Dendritic cell treated with granulocyte-macrophage colony-stimulating factor and Interleukin-4, amounts not matched to agents 40 ng/mL and 50 ng/mL, for 4 days (primary cell): ENCODE results near the gene RASSF1.

ENCODE experiments used
- H3K27ac Mint-ChIP-seq: one replicate; pipeline ENCODE4 v1.8.0; 2022; ENCODE audit warnings: mild to moderate bottlenecking, mixed read lengths
- H3K27me3 Mint-ChIP-seq: one replicate; pipeline ENCODE4 v1.8.0; 2022; ENCODE audit warnings: mild to moderate bottlenecking, mixed read lengths
- H3K36me3 Mint-ChIP-seq: one replicate; pipeline ENCODE4 v1.8.0; 2022; ENCODE audit warnings: low read depth, mixed read lengths
- H3K4me1 Mint-ChIP-seq: one replicate; pipeline ENCODE4 v1.8.0; 2022; ENCODE audit warnings: low read depth, mixed read lengths
- H3K4me3 Mint-ChIP-seq: one replicate; pipeline ENCODE4 v1.8.0; 2022; ENCODE audit warnings: mild to moderate bottlenecking, moderate library complexity, mixed read lengths
- H3K9me3 Mint-ChIP-seq: one replicate; pipeline ENCODE4 v1.8.0; 2022; ENCODE audit warnings: mixed read lengths
- intact Hi-C: fragments of 100-400 bp; cut with micrococcal nuclease; formaldehyde crosslinking; loops from one replicate; pipeline ENCODE4 v1.15.0; 2022

RASSF1 gene

DNA sequence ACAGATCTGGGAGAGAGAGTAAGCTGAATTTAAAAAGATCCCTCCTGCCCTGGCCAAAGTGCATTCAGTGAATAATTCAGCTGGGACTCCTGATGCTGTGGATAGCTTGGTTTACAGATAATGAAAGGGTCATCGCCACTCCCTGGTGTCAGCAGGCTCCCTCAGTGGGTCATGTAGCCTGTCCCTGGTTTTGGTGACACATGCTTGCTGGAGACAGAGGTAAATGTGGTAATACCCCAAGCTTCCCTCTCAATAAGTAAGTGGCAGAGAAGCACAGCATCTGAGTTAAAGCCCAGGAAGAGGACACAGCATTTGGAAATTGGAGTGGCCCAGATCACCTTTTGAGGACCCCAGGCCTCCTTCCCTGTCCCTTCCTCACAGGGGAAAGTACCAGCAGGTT, 16.8 kb upstream of the RASSF1 start:
- Mint-ChIP-seq H3K9me3 (no peaks in the 10 kb centered on the region), H3K4me3 (peak overlapping the region; percentile 98), H3K27ac (no peak overlapping the region), H3K4me1 (peaks cover 64% of the 10 kb centered on the region), H3K36me3 (peaks cover 71% of the 10 kb centered on the region), H3K27me3 (no peaks in the 10 kb centered on the region)
- intact Hi-C loops, result no loop called here

DNA sequence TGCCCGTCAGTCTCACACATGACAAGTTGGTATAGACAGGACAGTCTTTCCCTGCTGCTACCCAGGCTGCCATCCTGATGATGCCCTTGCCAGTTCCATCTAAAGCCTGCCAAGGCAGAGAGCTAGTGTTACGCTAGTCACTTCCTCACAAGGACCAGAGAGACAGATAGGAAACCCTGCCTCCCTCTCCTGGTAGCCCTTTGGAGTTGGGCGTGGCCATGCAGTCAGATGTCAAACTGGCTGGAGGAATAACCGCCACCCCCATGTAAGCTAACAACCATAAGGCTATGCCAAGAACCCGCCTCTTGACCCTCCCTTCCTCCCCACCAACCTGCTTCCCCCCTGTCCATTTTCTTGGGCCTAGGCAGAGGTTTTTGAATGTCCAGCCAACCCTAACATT, 15.9 kb upstream of the RASSF1 start:
- Mint-ChIP-seq H3K4me1 (peaks cover 70% of the 10 kb centered on the region), H3K4me3 (peak overlapping the region; percentile 40), H3K27ac (no peak overlapping the region), H3K36me3 (peaks cover 80% of the 10 kb centered on the region), H3K27me3 (no peaks in the 10 kb centered on the region), H3K9me3 (no peaks in the 10 kb centered on the region)
- intact Hi-C loops, result no loop called here

DNA sequence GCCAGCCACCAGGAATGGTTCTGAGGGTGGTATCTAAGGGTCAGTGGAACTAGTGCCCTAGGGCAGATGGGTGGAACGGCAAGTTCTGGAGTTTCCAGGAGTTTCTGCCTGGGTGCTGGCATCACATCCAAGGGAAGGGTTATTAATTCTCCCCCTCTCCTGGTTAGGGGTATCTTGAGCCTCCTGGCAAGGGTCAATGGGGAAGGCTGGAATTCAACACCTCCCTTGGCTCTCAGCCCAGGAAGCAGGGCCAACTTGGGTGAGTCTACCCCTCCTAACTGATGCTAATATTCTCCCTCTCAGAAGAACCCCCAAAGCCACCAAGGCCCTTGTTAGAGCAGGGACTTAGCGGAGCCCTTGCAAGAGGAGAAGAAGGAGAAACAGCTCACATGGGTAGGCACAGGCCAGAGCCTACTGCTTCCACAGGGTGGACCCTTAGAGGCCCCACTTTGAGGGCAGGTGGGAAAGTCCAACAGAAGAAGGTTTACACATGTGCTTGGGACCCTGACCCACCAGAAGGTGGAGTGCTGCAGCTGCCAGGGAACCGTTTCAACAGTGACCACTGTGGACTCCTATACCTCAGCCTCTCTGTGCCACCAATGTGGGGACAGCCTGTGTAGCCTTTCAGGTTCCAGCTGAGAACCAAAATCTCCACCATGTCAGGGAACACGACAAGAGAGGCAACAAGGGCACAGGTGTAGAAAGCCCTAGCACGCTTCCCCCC, 15.4 kb upstream of the RASSF1 start:
- no peaks in the 10 kb centered on the region for H3K27me3 Mint-ChIP-seq
- H3K27ac Mint-ChIP-seq, result no peak overlapping the region
- peaks cover 75% of the 10 kb centered on the region for H3K4me1 Mint-ChIP-seq
- peaks cover 86% of the 10 kb centered on the region for H3K36me3 Mint-ChIP-seq
- no peaks in the 10 kb centered on the region for H3K9me3 Mint-ChIP-seq
- peak overlapping the region; percentile 40 for H3K4me3 Mint-ChIP-seq
- intact Hi-C loops, result no loop called here

DNA sequence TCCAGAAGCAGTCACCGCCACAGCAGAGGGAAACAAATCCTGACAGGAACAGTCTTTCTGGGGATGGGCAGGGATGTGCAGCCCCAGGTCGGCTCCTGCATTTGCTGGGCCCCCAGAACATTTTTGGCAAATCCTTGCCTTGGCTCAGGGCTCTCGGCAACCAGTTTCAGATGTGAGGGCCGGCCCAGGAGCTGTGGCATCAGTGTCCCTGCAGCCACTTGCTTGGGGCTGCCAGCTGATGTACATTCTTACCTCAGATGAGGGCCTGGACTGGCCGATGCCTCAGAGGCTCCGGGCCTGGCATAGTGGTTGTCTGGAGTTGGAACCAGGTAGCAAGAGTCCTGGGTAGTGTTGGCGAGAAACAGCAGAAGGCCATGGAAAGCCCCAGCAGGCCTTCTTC, 14.2 kb upstream of the RASSF1 start:
- H3K27ac Mint-ChIP-seq, result no peak overlapping the region

DNA sequence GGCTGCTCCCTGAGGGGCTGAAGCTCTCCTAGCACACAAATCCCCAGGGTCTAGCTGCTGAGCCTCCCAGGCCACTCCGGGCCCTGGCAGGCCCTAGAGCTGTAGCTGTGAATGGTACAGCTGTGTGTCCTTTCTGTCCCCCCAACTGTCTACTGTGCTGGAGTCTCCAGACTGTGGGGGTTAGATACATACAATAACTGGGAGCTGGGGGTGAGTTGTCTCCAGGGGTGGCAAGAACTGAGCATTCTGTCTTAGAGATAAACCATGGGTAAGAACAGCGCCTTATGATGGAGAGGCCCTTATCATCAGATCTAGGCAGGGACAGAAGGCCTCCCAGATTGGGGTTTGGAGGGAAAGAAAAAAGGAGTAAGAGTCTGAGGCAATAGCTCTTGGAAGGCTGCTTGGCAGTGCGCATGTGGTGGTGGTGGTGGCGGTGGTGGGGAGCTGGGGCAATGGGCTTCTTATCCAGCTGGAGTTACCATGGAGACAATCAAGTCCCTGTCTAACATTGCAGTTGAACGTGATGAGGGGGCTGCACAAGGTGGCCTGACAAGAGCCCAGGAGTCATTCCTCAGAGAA, 13.6 kb upstream of the RASSF1 start:
- H3K4me1 Mint-ChIP-seq, result peaks cover 84% of the 10 kb centered on the region
- H3K27ac Mint-ChIP-seq, result peak overlapping the region; percentile 30
- no peaks in the 10 kb centered on the region for H3K27me3 Mint-ChIP-seq
- no peaks in the 10 kb centered on the region for H3K9me3 Mint-ChIP-seq
- H3K4me3 Mint-ChIP-seq, result no peak overlapping the region
- peaks cover 90% of the 10 kb centered on the region for H3K36me3 Mint-ChIP-seq
- intact Hi-C loops, result no loop called here

More for the DNA sequence above, 14.2 kb upstream of the RASSF1 start:
- Mint-ChIP-seq H3K4me3 (no peak overlapping the region), H3K36me3 (peaks cover 91% of the 10 kb centered on the region), H3K27me3 (no peaks in the 10 kb centered on the region), H3K4me1 (peaks cover 83% of the 10 kb centered on the region), H3K9me3 (no peaks in the 10 kb centered on the region)
- intact Hi-C loops, result no loop called here

DNA sequence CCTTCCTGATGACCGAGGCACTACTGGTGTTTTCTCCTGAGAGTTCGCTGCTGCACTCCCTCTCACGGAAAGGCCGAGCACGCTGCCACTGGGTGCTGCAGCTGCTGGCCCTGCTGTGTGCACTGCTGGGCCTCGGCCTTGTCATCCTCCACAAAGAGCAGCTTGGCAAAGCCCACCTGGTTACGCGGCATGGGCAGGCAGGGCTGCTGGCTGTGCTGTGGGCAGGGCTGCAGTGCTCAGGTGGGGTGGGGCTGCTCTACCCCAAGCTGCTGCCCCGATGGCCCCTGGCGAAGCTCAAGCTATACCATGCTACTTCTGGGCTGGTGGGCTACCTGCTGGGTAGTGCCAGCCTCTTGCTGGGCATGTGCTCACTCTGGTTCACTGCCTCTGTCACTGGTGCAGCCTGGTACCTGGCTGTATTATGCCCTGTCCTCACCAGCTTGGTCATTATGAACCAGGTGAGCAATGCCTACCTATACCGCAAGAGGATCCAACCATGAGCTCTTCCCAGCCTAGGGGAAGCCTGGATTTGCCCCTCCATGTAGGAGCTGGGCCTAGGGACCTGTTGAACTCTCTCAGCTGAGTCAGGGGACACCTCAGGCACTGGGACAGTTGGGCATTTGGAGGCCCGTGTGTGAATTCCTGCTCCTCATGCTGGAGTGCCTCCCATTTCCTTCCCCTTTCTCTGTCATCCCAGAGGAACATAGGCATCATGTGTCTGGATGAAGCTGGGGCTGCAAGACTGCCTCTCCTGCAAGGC, 12.8 kb upstream of the RASSF1 start:
- intact Hi-C loops, result no loop called here
- Mint-ChIP-seq H3K9me3 (no peaks in the 10 kb centered on the region), H3K27me3 (no peaks in the 10 kb centered on the region), H3K27ac (peak overlapping the region; percentile 52), H3K36me3 (peaks cover 90% of the 10 kb centered on the region), H3K4me1 (peaks cover 88% of the 10 kb centered on the region), H3K4me3 (no peak overlapping the region)

DNA sequence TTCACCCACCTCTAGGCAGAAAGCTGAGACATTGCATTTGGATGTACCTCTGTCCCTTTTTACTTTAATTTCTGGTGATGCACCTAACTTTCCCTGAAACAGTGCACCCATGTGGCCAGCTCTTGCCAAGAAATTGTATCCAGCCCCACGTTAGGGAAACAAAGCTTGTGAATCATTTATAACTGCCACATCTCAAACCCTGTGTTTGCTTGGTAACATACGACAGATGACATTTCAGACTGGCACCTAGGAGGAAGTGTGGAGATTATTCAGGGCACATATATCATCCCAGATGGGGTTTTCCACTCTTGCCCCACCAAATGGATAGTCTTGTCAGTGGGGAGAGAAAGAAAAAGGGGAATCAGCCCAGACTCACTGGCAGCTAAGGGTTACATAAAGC, 12.1 kb upstream of the RASSF1 start:
- intact Hi-C loops, result no loop called here
- Mint-ChIP-seq H3K4me1 (peaks cover 88% of the 10 kb centered on the region), H3K27me3 (no peaks in the 10 kb centered on the region), H3K27ac (peak overlapping the region; percentile 52), H3K4me3 (no peak overlapping the region), H3K36me3 (peaks cover 90% of the 10 kb centered on the region), H3K9me3 (no peaks in the 10 kb centered on the region)

DNA sequence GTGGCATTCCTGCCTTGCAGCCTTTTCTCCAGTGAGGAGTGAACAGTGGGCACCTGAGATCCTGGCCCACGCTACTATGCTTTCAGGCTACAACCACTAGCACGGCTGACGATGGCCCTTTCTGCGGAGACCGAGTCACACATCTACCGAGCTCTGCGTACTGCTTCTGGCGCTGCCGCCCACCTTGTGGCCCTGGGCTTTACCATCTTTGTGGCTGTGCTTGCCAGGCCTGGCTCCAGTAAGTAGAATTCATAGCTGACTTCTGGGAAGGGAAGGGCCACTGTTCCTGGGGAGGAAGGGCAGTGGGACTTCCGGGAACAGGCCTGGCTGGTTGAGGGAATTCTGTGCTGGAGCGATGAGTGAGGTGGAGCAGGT, 10.7 kb upstream of the RASSF1 start:
- peaks cover 79% of the 10 kb centered on the region for H3K36me3 Mint-ChIP-seq
- H3K4me3 Mint-ChIP-seq, result peak overlapping the region; percentile 90
- intact Hi-C loops, result loop anchor here (1.0 kb wide), 1 partner anchor 8 kb away; the partner anchor contains the start of gene TMEM115
- no peaks in the 10 kb centered on the region for H3K9me3 Mint-ChIP-seq
- H3K27ac Mint-ChIP-seq, result peak overlapping the region; percentile 93
- peaks cover 84% of the 10 kb centered on the region for H3K4me1 Mint-ChIP-seq
- H3K27me3 Mint-ChIP-seq, result no peaks in the 10 kb centered on the region

DNA sequence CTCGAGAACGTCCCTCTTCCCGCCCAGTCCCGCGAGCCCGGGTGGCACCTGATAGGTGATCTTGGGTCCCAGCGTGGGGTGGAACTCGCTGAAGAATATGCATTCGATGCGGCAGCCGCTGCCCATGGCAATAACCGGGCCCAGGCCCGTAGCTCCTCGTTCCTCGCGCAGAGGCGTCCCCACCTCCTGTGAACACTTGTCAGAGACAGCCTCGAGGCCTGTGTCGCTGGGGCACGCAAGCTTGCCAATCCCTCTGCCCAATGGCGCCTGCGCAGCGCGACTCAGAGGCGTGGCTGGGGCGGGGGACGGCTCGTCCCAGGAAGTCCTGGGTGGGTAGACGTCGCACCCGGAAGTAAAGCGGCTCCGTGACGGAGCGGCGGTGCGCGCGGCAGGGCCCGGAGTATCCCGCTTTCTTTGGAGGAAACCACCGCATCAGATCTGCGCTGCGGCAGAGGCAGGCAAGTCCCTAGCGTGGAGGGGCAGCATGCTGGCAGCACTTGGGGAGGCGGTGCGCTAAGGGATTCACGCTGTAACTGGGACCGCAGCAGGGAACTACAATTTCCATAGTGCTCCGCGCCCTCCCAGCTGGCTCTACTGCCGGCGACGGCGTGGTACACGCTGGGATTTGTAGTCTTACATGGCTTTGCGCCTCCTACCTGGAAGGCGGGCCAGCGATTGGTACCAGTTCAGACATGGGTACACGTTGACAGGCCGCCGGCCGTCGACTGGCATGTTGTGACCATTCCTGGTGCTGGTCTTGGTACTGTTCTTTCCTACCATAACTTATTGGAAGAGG, 10.1 kb upstream of the RASSF1 start, which contains the start of the genes CYB561D2 and NPRL2:
CYB561D2 (plus strand) TSS at position 336 of the 796 bp plus-strand sequence. CDS start 572 bp downstream, outside the sequence.
NPRL2 (minus strand) TSS at position 249 of the 796 bp plus-strand sequence; CDS start at position 126, 123 bp downstream.
- H3K27me3 Mint-ChIP-seq, result no peaks in the 10 kb centered on the region
- intact Hi-C loops, result loop anchor here (1.0 kb wide), 1 partner anchor 9 kb away; the partner anchor contains the start of gene TMEM115
- H3K36me3 Mint-ChIP-seq, result peaks cover 73% of the 10 kb centered on the region
- H3K27ac Mint-ChIP-seq, result peak within 1 kb of the TSS; percentile 93
- H3K9me3 Mint-ChIP-seq, result no peaks in the 10 kb centered on the region
- peak within 1 kb of the TSS; percentile 90 for H3K4me3 Mint-ChIP-seq
- peaks cover 84% of the 10 kb centered on the region for H3K4me1 Mint-ChIP-seq

DNA sequence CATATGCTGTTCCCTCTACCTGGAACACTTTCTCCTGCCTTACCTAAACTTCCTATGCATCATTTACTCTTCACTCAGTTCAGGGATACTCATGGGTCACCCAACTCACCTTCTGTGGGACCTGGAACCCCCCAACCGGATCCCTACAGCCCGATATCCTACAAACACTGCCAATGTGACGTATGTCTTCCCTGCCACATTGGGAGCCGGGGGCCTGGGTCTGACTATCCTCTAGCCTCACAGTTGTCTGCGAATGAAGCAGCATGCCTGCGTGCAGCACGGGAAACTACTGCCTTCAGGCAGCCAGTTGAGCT, 9.5 kb upstream of the RASSF1 start:
- H3K4me1 Mint-ChIP-seq, result peaks cover 84% of the 10 kb centered on the region
- H3K4me3 Mint-ChIP-seq, result peak overlapping the region; percentile 90
- H3K27me3 Mint-ChIP-seq, result no peaks in the 10 kb centered on the region
- no peaks in the 10 kb centered on the region for H3K9me3 Mint-ChIP-seq
- H3K36me3 Mint-ChIP-seq, result peaks cover 68% of the 10 kb centered on the region
- peak overlapping the region; percentile 93 for H3K27ac Mint-ChIP-seq
- intact Hi-C loops, result no loop called here

DNA sequence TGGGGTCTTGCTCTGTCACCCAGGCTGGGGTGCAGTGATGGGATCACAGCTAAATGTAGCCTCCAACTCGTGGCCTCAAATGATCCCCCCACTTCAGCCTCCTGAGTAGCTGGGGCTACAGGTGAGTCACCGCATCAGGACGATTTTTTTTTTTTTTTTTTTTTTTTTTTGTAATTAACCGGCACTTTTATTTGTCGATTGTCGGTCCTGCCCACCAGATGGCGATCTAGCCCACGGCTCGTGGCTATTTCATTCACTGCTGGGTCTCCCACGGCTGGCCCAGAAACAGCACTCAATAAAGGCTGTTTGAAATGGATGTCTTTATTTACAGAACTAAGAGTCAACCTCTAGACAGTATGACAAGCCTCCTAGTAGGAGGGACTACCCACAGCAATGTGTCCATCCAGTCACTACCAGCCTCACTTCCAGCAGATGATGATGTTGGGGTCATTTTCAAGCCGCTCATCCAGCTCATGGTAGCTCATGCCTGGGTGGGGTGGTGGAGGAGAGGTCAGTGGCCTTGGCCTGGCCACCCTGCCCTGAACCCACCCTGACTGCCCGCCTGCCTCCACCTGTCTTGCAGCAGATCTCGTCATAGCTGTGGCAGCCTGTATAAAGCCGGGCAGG, 6.7 kb upstream of the RASSF1 start:
- Mint-ChIP-seq H3K9me3 (no peaks in the 10 kb centered on the region), H3K27me3 (no peaks in the 10 kb centered on the region), H3K27ac (no peak overlapping the region), H3K4me1 (peaks cover 89% of the 10 kb centered on the region), H3K4me3 (no peak overlapping the region), H3K36me3 (peaks cover 39% of the 10 kb centered on the region)
- intact Hi-C loops, result loop anchor here (1.0 to 5.0 kb wide), 3 partner anchors 90 to 265 kb away; partner anchors contain the start of gene CISH

DNA sequence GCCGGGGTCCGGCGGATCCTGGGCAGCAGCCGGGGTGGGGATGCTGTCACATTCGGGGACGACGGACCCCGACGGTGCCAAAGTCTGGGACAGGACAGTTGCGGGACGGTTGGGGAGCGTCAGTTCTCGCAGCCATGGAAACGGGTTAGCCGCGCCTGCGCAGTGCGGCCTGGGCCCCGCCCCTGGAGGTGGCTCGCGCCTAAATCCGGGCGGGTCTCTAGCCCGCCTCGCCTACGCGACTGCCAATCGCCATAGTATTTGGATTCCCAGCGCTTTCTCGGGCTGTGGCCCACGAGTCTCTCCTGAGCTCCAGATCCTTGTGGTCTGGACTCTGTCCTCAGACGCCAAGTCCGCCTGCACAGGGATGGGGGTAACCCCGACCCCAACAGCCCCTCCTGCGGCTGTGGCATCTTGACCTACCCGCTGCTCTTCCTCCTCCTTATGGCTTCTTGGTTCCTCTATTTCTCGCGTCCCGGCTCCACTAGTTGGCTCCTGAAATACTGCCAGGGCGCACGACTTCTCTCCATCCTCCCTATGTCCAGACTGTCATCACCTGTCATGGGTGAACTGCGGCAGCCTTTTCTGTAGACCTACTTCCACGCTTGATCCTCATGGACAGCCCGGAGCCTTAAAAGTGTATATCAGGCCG, 5.1 kb upstream of the RASSF1 start, which contains the start of gene ZMYND10:
ZMYND10 (minus strand) TSS at position 147 of the 649 bp plus-strand sequence. CDS start 153 bp downstream, outside the sequence.
- no peaks in the 10 kb centered on the region for H3K9me3 Mint-ChIP-seq
- peaks cover 23% of the 10 kb centered on the region for H3K36me3 Mint-ChIP-seq
- intact Hi-C loops, result loop anchor here (5.0 kb wide), 2 partner anchors 92 to 267 kb away; partner anchors contain the start of gene CISH
- H3K4me3 Mint-ChIP-seq, result peak within 1 kb of the TSS; percentile 88
- H3K27ac Mint-ChIP-seq, result peak within 1 kb of the TSS; percentile 85
- peaks cover 88% of the 10 kb centered on the region for H3K4me1 Mint-ChIP-seq
- H3K27me3 Mint-ChIP-seq, result no peaks in the 10 kb centered on the region
